Embryonic facial prominence (tissue), 1 donor: ENCODE data around the gene GPR15LG.
"Not testable (repeated sequence)": the region's sequence is repeated elsewhere in the genome, so short reads cannot be mapped to it uniquely, and the experiment has no call there.

ENCODE experiments used
- DNase-seq: peaks from one replicate; pipeline ENCODE4 v3.0.0-alpha.2; 2016; ENCODE audit errors: extremely low spot score

The GPR15LG gene

DNA sequence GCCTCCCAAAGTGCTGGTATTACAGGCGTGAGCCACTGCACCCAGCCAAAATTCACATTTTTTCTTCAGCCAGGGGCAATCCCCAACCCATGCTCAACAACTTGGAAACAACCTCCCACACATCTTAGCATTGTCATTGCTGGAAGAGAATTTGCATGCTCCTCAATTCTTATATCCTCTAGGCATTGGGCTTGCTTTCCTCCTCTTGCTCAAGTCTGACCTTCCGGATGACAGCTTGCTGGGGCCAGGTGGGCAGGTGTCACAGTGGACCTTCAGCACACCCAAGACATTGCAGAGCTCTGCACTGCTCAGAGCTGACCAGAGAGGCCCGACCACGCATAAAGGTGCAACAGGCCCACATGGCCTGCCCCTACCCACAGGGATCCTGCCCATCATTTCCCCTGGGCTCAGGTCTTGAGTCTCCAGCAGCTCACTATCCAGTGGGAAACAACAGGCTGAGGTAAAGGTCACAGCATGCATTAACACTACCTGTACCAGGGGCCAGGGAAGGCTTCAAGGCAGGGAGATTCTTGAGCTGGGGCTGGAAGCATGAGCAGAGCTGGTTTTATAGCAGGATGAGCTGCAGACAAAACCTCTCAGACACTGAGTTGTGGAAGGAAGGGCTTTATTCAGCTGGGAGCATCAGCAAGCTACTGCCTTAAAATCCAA lies 6.8 kb upstream of the GPR15LG start:
- no peak for DNase-seq

- not testable (repeated sequence) for DNase-seq
Measured at GRCh38 chr10:84167289-84167653, 6.3 kb upstream of the GPR15LG start.

GRCh38 chr10:84168382-84168781 lies 5.2 kb upstream of the GPR15LG start:
- DNase-seq: not testable (repeated sequence)

GRCh38 chr10:84171237-84171636 lies 2.4 kb upstream of the GPR15LG start:
- not testable (repeated sequence) for DNase-seq

DNA sequence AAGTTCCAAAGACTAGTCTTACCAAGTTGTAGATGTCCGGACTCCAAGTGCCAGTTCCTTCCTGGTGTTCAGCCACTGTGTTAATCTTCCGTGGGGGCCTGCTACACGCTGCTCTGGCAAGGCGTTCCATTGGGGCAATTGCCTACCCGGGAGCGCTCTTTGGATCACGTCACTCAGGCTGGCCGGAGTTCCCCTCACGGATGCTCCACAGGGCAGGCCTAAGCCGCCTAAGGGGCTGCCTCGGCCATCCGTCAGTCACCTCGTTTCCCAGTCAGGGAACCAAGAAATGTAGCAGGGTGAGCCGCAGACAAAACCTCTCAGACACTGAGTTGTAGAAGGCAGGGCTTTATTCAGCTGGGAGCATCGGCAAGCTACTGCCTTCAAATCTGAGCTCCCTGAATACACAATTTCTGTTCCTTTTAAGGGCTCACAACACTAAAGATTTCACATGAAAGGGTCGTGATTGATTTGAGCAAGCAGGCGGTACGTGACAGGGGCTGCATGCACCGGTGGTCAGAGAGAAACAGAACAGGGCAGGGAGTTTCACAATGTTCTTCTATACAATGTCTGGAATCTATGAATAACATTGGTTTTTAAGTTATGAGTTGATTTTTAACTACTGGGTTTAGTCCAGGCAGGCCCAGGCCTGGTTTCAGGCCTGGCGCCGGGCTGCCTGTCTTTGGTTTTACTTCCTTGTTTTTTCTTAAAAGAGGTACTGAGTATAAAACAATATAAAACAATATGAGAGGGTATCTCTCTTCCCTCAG lies 1.7 kb upstream of the GPR15LG start:
- DNase-seq: not testable (repeated sequence)

GRCh38 chr10:84172467-84173356 lies 889 bp upstream of the GPR15LG start:
- DNase-seq: no peak

- no peak for DNase-seq
Measured at GRCh38 chr10:84175436-84175835, 1.8 kb downstream of the GPR15LG start.

DNA sequence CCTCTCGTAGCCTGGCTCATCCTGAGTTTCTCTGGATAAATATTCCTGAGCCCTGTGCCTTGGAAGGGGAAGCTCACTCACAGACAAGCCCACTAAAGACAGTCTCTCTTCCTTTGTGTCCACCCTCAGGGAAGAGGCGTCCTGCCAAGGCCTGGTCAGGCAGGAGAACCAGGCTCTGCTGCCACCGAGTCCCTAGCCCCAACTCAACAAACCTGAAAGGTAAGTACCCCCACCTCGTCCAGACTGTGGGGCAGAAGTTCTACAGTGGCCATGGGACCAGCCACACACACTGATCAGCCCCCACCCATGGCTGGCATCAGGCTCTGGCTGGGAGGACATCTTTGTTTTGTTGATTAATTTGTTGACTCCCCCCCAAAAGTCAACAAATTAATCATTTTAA lies 2.8 kb downstream of the GPR15LG start:
- DNase-seq: no peak

DNA sequence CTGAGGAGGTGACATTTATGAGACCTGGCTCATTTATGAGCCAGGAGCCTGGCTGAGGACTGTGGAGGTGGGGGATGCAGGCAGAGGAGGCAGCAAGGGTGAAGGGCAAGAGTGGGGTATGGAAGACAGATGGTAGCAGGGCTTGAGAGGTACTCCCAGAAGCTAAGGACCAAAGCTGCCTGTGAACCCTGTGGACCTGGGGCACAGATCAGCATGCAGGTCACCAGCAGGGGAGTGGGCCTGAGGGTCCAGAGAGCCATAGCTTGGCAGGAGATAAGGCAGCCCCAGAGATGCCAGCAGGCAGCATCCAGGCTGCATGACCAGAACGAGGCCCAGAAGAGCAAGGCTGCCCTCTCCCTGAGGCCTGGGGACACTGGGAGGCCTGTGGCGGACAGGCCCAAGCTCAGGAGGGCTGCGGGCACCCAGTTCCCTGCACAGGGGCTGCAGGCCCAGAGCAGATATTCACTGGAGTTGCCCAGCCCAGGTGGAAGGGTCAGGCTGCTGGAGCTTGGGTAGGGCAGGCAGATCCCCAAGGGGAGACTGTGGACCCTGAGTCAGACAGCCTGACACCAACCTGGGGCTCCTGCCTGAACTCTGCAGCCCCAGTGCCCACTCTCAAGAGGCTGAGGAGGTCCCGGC lies 3.4 kb downstream of the GPR15LG start:
- DNase-seq: no peak

GRCh38 chr10:84177541-84178141 lies 4.0 kb downstream of the GPR15LG start:
- DNase-seq: no peak

DNA sequence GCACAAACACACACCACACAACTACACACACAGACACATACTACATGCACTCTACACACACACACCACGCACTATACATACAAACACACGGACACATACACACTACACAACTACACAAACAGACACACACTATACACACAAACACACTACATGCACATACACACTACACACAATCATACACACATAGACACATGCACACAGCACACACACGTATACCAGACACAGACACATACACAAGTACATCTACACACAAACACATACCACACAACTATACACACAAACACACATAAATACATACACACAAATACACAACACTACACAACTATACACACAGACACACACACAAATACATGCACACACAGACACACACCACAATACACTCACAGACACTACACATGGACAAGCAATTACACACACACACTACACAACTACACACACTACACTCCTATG lies 4.6 kb downstream of the GPR15LG start:
- DNase-seq: no peak

DNA sequence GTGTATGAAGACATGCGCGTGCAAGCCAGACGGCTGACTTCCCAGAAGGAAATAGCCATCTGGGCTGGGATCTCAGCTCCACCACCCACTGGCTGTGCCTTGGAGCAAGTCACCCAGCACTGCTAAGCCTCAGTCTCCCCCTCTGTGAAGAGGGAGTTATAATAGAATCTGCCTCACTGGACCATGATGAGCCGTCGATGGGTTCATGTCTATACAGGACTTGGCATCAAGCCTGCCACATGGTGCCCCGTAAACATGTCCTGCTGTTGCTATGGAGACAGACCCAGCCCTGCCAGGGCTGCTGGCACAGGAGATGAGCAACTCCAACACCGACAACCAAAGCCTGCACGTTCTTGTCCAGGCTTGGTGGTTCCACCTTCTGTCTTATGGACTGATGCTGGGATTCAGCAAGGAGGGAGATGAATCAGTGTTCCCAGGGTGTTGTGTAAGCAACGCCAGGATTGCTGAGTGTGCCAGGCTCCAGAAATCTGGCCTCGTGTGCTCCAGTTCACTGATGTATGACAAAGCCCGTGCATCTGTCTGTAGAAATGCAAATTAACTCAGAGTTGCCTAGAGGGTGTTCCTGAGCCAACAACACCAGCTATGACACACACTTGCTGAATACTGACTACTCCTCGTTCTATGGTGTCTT lies 5.6 kb downstream of the GPR15LG start:
- no peak for DNase-seq

- DNase-seq: not testable (repeated sequence)
Measured at GRCh38 chr10:84180386-84180785, 6.8 kb downstream of the GPR15LG start.

GRCh38 chr10:84181631-84182030 lies 8.0 kb downstream of the GPR15LG start:
- DNase-seq: no peak

DNA sequence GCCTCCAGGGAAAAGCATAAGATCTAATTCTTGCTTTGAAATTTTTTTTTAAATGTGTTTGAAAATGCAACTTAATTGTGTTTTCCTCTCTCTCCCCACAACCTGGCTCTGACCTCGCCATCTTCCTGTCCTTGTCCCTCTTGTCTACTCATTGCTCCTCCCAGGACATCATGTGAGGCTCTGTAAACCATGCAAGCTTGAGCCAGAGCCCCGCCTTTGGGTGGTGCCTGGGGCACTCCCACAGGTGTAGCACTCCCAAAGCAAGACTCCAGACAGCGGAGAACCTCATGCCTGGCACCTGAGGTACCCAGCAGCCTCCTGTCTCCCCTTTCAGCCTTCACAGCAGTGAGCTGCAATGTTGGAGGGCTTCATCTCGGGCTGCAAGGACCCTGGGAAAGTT lies 10.9 kb downstream of the GPR15LG start:
- no peak for DNase-seq

DNA sequence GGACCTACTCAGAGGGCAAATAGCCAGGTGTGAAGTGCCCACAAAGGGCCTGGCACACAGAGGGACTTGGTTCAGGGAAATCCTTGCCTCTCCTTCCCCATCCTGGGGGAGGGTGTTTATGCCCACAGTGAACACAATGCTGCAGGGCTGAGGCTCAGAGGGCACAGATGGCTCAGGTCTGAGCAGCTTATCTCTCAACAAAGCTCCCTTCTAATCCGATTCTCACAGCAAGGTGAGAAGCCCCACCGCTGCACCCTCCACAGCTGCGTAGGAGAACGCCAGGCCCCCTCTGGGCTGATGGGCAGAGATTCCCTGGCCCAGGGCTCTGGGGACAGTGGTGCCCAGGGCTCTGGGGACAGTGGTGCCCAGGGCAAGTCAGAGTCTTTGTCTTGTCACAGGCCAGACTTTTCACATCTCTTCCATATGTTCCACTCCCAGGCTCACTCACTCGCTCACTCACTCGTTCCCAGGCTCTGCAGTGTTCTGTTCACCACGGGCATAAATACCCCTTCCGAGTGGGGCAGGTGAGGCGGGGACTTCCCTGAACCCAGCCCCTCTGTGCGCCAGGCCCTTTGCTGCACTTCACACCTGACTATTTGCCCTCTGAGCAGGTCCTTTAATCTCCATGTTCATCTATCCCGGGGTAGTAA lies 12.1 kb downstream of the GPR15LG start:
- no peak for DNase-seq

GRCh38 chr10:84188815-84189214 lies 15.2 kb downstream of the GPR15LG start:
- DNase-seq: no peak

GRCh38 chr10:84190621-84191020 lies 17.0 kb downstream of the GPR15LG start:
- DNase-seq: no peak

GRCh38 chr10:84191106-84191505 lies 17.5 kb downstream of the GPR15LG start:
- no peak for DNase-seq

- DNase-seq: no peak
Measured at GRCh38 chr10:84193327-84193726, 19.7 kb downstream of the GPR15LG start.
